Tibial nerve (tissue), 4 donors: ENCODE results near the gene EN1. TPM values are rescaled to one million over a fixed set of nuclear protein-coding genes. Genes with fewer than 3 reads are reported as not detected.

Experiments used
- DNase-seq, 2 donors: peaks; one replicate each; pipeline ENCODE4 v3.0.0-alpha.2; 2019; ENCODE audit warnings: low spot score in 2 of 2
- H3K27ac ChIP-seq, 4 donors: fragments of 200-600 bp; sonication (generic) in 3 of 4; one replicate each; pipeline ENCODE4 v1.5.1; 2017 to 2019; ENCODE audit warnings: mild to moderate bottlenecking in 1 of 4
- H3K27me3 ChIP-seq, 2 donors: fragments of 200-600 bp; sonication (generic) in 1 of 2; one replicate each; pipeline versions ENCODE4 v1.5.1 to v1.6.0; 2017 to 2019
- H3K36me3 ChIP-seq, 3 donors: fragments of 200-600 bp; sonication (generic); one replicate each; pipeline ENCODE4 v1.5.1; 2018 to 2019
- H3K4me1 ChIP-seq, 4 donors: fragments of 200-600 bp; sonication (generic) in 3 of 4; one replicate each; pipeline ENCODE4 v1.5.1; 2017 to 2019
- H3K4me3 ChIP-seq, 4 donors: fragments of 200-600 bp; sonication (generic) in 3 of 4; one replicate each; pipeline ENCODE4 v1.5.1; 2017 to 2019; ENCODE audit warnings: mild to moderate bottlenecking in 1 of 4, moderate library complexity in 1 of 4
- H3K9me3 ChIP-seq, 4 donors: fragments of 200-600 bp; sonication (generic) in 3 of 4; one replicate each; pipeline ENCODE4 v1.5.1; 2017 to 2019
- EP300 ChIP-seq, 2 donors: sonication (generic); formaldehyde crosslinking; IDR thresholded peaks; one replicate each; pipeline ENCODE4 v1.6.1; 2017; ENCODE audit warnings: antibody characterized with exemption in 2 of 2, mild to moderate bottlenecking in 1 of 2
- POLR2A ChIP-seq, 2 donors: fragments of 450-650 bp; IDR thresholded peaks; one replicate each; pipeline ENCODE4 v1.6.1; 2017; ENCODE audit warnings: antibody characterized with exemption in 2 of 2, mild to moderate bottlenecking in 2 of 2, moderate library complexity in 2 of 2
- WGBS, 2 donors: methylation state at CpG; one replicate each; pipeline ENCODE4 v1.1.5; 2018; 5-methylcytosine and 5-hydroxymethylcytosine counted together
- total RNA-seq, 4 donors: library from RNA; depleted of rRNA; stranded (reverse); fragments of >200 nt; gene quantifications; one replicate each; pipeline ENCODE4 v1.1.0, GENCODE V29; 2016
- TF ChIP-seq, protein P1 (sequence below), 5 experiments: fragments of 200-600 bp in 3 of 5; fragments of 450-650 bp in 2 of 5; sonication (generic) in 3 of 5; IDR thresholded peaks; one replicate each; pipeline ENCODE4 v1.5.1; 2016 to 2019; ENCODE audit warnings: antibody characterized with exemption in 5 of 5, mild to moderate bottlenecking in 3 of 5, moderate library complexity in 2 of 5

The EN1 gene
- total RNA-seq, 4 donors from 2014 or later: 0.63 to 0.90 (median 0.78) TPM; not detected in 1

DNA sequence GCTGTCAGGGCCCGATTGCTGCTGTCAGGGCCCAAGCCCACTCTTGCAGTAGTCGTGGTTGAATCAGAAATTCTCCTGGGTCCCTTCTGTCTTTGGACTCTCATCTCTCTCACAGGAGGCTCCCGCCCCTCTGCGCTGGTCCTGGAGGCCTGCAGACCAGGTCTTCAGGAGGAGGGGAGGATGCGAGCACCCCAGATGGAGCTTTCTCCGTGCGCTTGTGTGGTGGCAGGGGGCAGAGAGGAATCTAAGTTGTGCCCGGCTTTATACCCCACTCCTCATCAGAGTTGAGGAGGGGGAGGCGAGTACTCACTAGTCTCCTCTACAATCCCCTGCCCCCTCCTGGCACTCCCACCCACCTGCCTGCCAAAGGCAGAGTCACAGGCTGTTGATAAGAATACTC lies 10.4 kb downstream of the EN1 start:
- DNase-seq: no peak
- Histone ChIP-seq H3K4me1 (peaks cover 0 to 45% (median 21%) of the 10 kb centered on the region in 4 donors), H3K9me3 (no peaks in the 10 kb centered on the region), H3K36me3 (no peaks in the 10 kb centered on the region), H3K4me3 (no peak overlapping the region), H3K27me3 (peaks cover 0 to 100% of the 10 kb centered on the region in 2 donors), H3K27ac (no peak overlapping the region)
- TF ChIP-seq, protein P1, sequence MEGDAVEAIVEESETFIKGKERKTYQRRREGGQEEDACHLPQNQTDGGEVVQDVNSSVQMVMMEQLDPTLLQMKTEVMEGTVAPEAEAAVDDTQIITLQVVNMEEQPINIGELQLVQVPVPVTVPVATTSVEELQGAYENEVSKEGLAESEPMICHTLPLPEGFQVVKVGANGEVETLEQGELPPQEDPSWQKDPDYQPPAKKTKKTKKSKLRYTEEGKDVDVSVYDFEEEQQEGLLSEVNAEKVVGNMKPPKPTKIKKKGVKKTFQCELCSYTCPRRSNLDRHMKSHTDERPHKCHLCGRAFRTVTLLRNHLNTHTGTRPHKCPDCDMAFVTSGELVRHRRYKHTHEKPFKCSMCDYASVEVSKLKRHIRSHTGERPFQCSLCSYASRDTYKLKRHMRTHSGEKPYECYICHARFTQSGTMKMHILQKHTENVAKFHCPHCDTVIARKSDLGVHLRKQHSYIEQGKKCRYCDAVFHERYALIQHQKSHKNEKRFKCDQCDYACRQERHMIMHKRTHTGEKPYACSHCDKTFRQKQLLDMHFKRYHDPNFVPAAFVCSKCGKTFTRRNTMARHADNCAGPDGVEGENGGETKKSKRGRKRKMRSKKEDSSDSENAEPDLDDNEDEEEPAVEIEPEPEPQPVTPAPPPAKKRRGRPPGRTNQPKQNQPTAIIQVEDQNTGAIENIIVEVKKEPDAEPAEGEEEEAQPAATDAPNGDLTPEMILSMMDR (IDR thresholded peaks at IDR 0.05): no peak
- TF ChIP-seq EP300 (IDR thresholded peaks at IDR 0.05) (no peak), POLR2A (IDR thresholded peaks at IDR 0.05) (no peak)
- WGBS, 2 donors: 46 to 50% methylated on average over 9 of the region's 9 CpGs

DNA sequence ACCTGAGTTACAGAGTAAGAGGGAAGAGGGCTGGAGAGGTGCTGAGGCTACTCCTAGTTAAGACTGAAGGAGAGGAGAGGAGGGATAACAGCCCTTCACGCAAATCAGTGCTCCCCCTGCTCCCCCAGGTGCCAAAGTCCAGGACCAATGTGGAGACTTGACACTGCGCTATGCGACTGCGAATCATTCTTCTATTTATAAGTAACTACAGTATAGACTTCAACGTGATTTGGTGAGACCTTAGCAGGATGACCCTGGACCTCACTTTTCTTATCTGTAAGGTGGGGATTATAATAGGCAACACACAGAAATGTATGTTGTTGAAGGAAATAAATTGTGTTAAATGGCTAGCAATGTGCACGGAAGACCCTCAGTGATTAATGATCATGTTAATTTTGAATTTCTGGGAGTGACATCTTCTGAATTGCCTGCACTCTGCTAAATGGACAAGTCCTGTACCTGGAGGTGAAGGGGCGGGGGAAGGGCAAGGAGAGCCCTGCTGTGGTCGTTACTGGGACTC lies 11.0 kb downstream of the EN1 start:
- DNase-seq: no peak
- peaks cover 0 to 100% of the 10 kb centered on the region in 2 donors for H3K27me3 ChIP-seq
- H3K9me3 ChIP-seq: no peaks in the 10 kb centered on the region
- no peaks in the 10 kb centered on the region for H3K36me3 ChIP-seq
- TF ChIP-seq, protein P1 (IDR thresholded peaks at IDR 0.05): no peak
- TF ChIP-seq POLR2A (IDR thresholded peaks at IDR 0.05) (no peak), EP300 (IDR thresholded peaks at IDR 0.05) (no peak)
- 20 to 31% methylated on average over 8 of the region's 8 CpGs for WGBS, 2 donors
- H3K27ac ChIP-seq: no peak overlapping the region
- peak overlapping the region in 3 of 4 donors; percentile 18 to 56 (median 28) for H3K4me3 ChIP-seq
- peaks cover 0 to 39% (median 19%) of the 10 kb centered on the region in 4 donors for H3K4me1 ChIP-seq

DNA sequence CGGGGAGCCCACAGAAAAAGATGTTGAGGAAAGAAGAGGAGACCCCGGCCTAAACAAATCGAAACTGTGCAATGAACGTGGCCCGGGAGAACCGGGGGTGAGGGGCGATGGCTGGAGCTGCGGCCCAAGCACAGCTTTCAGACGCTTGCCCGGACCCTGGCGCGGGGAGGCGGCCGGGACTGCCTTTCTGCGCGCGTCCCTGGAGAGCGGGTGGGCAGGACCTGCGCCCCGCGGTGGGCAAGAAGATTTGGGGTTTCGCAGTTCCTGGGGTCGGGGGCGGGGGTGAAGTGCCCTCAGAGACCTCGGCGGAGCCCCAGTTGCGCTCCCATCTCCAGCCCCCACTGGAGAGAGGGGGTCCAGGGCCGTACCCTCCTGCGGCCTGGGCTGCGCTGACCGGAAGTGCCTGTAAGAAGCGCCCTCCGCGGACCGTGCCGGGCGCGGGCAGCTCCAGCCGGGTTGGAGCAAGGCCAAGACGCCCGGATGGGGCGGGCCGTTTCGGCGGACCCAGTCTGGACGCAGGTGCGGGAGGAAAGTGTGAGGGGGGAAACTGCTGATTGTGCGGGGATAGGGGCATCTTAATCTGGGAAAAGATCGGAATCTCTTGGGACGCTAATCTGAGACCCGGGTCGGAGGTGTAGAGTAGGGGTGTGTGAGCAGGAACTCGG lies 11.6 kb downstream of the EN1 start:
- 1 to 3% methylated on average over 39 to 47 of the region's 53 CpGs for WGBS, 2 donors
- peaks cover 0 to 100% of the 10 kb centered on the region in 2 donors for H3K27me3 ChIP-seq

DNA sequence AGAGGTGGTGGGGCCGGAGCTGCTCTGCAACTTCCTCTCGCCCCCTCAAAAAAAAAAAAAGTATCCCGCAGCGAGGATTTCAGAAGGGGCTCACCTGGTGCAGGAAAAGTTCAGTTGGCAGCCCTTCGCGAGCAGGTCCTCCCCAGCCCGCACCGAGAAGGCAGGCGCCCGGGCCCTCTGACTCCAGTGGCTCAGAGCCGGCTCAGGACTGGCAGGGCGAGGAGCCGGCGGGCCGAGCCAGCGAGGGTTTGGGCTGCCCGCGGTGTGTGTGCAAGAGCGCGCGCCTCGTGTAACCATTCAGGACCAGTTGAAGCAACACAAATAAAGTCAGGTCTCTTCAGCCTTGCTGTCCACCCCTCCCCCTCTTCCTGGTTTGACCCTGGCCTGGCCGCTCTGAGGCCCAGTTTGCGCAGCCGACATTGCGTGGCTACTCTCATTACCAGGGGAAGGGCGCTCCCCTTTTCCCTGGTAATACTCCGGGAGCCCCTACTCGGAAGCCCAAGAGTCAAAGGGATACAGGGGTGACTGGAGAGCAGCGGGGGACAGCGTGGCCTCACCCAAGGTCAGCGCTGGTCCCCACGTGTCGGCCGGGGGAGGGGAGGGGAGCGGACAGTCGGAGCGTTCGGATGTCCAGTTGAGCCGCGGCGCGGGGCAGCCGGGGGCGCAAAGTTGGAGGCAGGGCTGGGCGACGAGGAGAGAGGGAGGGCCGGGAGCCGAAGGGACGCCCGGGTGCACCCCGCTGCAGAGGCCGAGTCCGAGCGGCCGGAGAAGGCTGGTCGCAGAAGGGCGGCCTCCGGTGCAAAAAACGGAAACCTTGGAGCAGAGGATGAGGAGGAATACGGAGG lies 12.3 kb downstream of the EN1 start:
- Histone ChIP-seq H3K36me3 (no peaks in the 10 kb centered on the region), H3K4me3 (peak overlapping the region; percentile 18 to 56 (median 32)), H3K9me3 (no peaks in the 10 kb centered on the region), H3K27ac (no peak overlapping the region), H3K4me1 (peaks cover 0 to 38% (median 19%) of the 10 kb centered on the region in 4 donors), H3K27me3 (peaks cover 0 to 97% of the 10 kb centered on the region in 2 donors)
- WGBS, 2 donors: 4 to 5% methylated on average over 59 to 61 of the region's 61 CpGs
- DNase-seq: no peak
- TF ChIP-seq POLR2A (IDR thresholded peaks at IDR 0.05) (no peak), EP300 (IDR thresholded peaks at IDR 0.05) (no peak)
- TF ChIP-seq, protein P1 (IDR thresholded peaks at IDR 0.05): no peak

More for the DNA sequence above, 11.6 kb downstream of the EN1 start:
- TF ChIP-seq, protein P1 (IDR thresholded peaks at IDR 0.05): no peak
- TF ChIP-seq POLR2A (IDR thresholded peaks at IDR 0.05) (no peak), EP300 (IDR thresholded peaks at IDR 0.05) (no peak)
- peaks cover 0 to 38% (median 19%) of the 10 kb centered on the region in 4 donors for H3K4me1 ChIP-seq
- peak overlapping the region; percentile 18 to 56 (median 32) for H3K4me3 ChIP-seq
- DNase-seq: no peak
- H3K36me3 ChIP-seq: no peaks in the 10 kb centered on the region
- no peak overlapping the region for H3K27ac ChIP-seq
- H3K9me3 ChIP-seq: no peaks in the 10 kb centered on the region
